GM21737 (cell line): ENCODE measurements around the gene BGN.

Experiments
- ATAC-seq: cut with Tn5 transposase; IDR thresholded peaks from one replicate; pipeline ENCODE4 v1.9.1; 2021; ENCODE audit warnings: mild to moderate bottlenecking, moderate library complexity; ENCODE audit not compliant: unreplicated experiment

The BGN gene

GRCh38 chrX:153502131-153502530 lies 7.4 kb downstream of the BGN start:
- ATAC-seq = no peak

- no peak for ATAC-seq
These were observed 8.0 kb downstream of the BGN start for GRCh38 chrX:153502796-153503195.

GRCh38 chrX:153504445-153505016 lies 9.8 kb downstream of the BGN start:
- ATAC-seq = no peak

GRCh38 chrX:153505361-153505760 lies 10.6 kb downstream of the BGN start:
- ATAC-seq = no peak

GRCh38 chrX:153507484-153508178 lies 12.9 kb downstream of the BGN start:
- peak; percentile 80 for ATAC-seq

GRCh38 chrX:153509592-153509991 lies 14.8 kb downstream of the BGN start:
- no peak for ATAC-seq

GRCh38 chrX:153510383-153510782 lies 15.6 kb downstream of the BGN start:
- ATAC-seq = no peak

- ATAC-seq = no peak
These were observed 17.2 kb downstream of the BGN start for GRCh38 chrX:153511784-153512500.

GRCh38 chrX:153512501-153512893 lies 17.7 kb downstream of the BGN start:
- no peak for ATAC-seq

- ATAC-seq = no peak
These were observed 18.5 kb downstream of the BGN start for GRCh38 chrX:153513265-153513664.

GRCh38 chrX:153514259-153514658 lies 19.5 kb downstream of the BGN start:
- ATAC-seq = no peak

- no peak for ATAC-seq
These were observed 20.7 kb downstream of the BGN start for GRCh38 chrX:153515435-153515834.

GRCh38 chrX:153516073-153516472 lies 21.3 kb downstream of the BGN start:
- no peak for ATAC-seq

GRCh38 chrX:153517423-153517822 lies 22.6 kb downstream of the BGN start, which contains the start of gene ATP2B3:
TSS of gene ATP2B3 (plus strand) at chrX:153517642. CDS start at chrX:153536248, 18,606 bp downstream.
- no peak for ATAC-seq

GRCh38 chrX:153517946-153518834 lies 23.4 kb downstream of the BGN start:
- no peak for ATAC-seq

- no peak for ATAC-seq
These were observed 24.9 kb downstream of the BGN start for GRCh38 chrX:153519569-153520286.

GRCh38 chrX:153520287-153520917 lies 25.6 kb downstream of the BGN start:
- ATAC-seq = no peak

- no peak for ATAC-seq
These were observed 26.3 kb downstream of the BGN start for GRCh38 chrX:153521034-153521433.

- ATAC-seq = no peak
These were observed 27.5 kb downstream of the BGN start for GRCh38 chrX:153522259-153522658.

GRCh38 chrX:153523269-153523668 lies 28.5 kb downstream of the BGN start:
- ATAC-seq = no peak
